Smooth muscle cell (in vitro differentiated cells): ENCODE measurements around the gene CCNL2. TPM values are rescaled to one million over a fixed set of nuclear protein-coding genes. Genes with fewer than 3 reads are reported as not detected.

Source experiments
- DNase-seq: peaks from one replicate; lab custom pipeline; 2025; ENCODE audit not compliant: unreplicated experiment; lab: John Stamatoyannopoulos, UW
- H2AFZ ChIP-seq: fragments of 200-600 bp; sonication (generic); 2 replicates; pipeline ENCODE4 v1.6.0; 2016; ENCODE audit warnings: antibody characterized with exemption, low read depth, mild to moderate bottlenecking
- H3F3A ChIP-seq: fragments of 200-600 bp; sonication (generic); 2 replicates; pipeline ENCODE4 v1.6.0; 2017; ENCODE audit warnings: antibody characterized with exemption, low read depth
- H3K27ac ChIP-seq: fragments of 200-600 bp; sonication (generic); 2 replicates; pipeline ENCODE4 v1.5.1; 2016; ENCODE audit warnings: low read depth, mild to moderate bottlenecking
- H3K27me3 ChIP-seq: fragments of 200-600 bp; sonication (generic); 2 replicates; pipeline ENCODE4 v1.6.1; 2016; ENCODE audit warnings: low read depth, mild to moderate bottlenecking
- H3K36me3 ChIP-seq: fragments of 200-600 bp; sonication (generic); 2 replicates; pipeline ENCODE4 v1.5.1; 2016; ENCODE audit warnings: low read depth
- H3K4me1 ChIP-seq: fragments of 200-600 bp; sonication (generic); 2 replicates; pipeline ENCODE4 v1.5.1; 2016; ENCODE audit warnings: low read depth
- H3K4me2 ChIP-seq: fragments of 200-600 bp; sonication (generic); 2 replicates; pipeline ENCODE4 v1.6.0; 2016; ENCODE audit warnings: mild to moderate bottlenecking
- H3K4me3 ChIP-seq: fragments of 200-600 bp; sonication (generic); 2 replicates; pipeline ENCODE4 v1.5.1; 2016; ENCODE audit warnings: mild to moderate bottlenecking
- H3K79me2 ChIP-seq: fragments of 200-600 bp; sonication (generic); 2 replicates; pipeline ENCODE4 v1.6.0; 2016; ENCODE audit warnings: low read depth, mild to moderate bottlenecking
- H3K9ac ChIP-seq: fragments of 200-600 bp; sonication (generic); 2 replicates; pipeline ENCODE4 v1.6.0; 2016; ENCODE audit warnings: low read depth
- H3K9me3 ChIP-seq: fragments of 200-600 bp; sonication (generic); replicated peaks from 2 replicates; pipeline ENCODE4 v1.5.1; 2016; ENCODE audit warnings: low read depth
- H4K20me1 ChIP-seq: fragments of 200-600 bp; sonication (generic); 2 replicates; pipeline ENCODE4 v1.6.0; 2016; ENCODE audit warnings: low read depth
- CTCF ChIP-seq: fragments of 200-600 bp; sonication (generic); IDR thresholded peaks from 2 replicates; pipeline ENCODE4 v1.5.1; 2017; ENCODE audit warnings: borderline replicate concordance, mild to moderate bottlenecking, antibody characterized with exemption; ENCODE audit not compliant: insufficient read depth, poor library complexity, severe bottlenecking
- WGBS: methylation state at CpG from one replicate; pipeline ENCODE4 v1.1.7; 2016; ENCODE audit warnings: low lambda C conversion rate; 5-methylcytosine and 5-hydroxymethylcytosine counted together
- polyA plus RNA-seq: library from polyadenylated mRNA; unstranded; fragments of >200 nt; fragmentation: Nextera tagmentation; extraction: Ambion mirVana; gene quantifications from 2 replicates; pipeline ENCODE4 v1.2.1, GENCODE V29; 2016
- total RNA-seq: library from RNA; depleted of rRNA; stranded (reverse); fragments of >200 nt; gene quantifications from 2 replicates; pipeline ENCODE4 v1.2.3, GENCODE V29; 2014

CCNL2 gene
- total and polyA plus RNA-seq, 2 experiments from 2014 or later: 144 to 180 TPM

GRCh38 chr1:1434131-1434823 is 35.1 kb upstream of the CCNL2 start:
- H3K9me3 ChIP-seq: no peaks in the 10 kb centered on the region
- peaks cover 26% of the 10 kb centered on the region for H4K20me1 ChIP-seq
- H3K27me3 ChIP-seq: no peaks in the 10 kb centered on the region
- no peak overlapping the region for H3K4me3 ChIP-seq
- H3F3A ChIP-seq: peaks cover 28% of the 10 kb centered on the region
- no peak for DNase-seq
- no peak overlapping the region for H2AFZ ChIP-seq
- peak overlapping the region; percentile 97 for H3K4me2 ChIP-seq
- H3K79me2 ChIP-seq: peaks cover 16% of the 10 kb centered on the region
- peaks cover 60% of the 10 kb centered on the region for H3K4me1 ChIP-seq
- no peaks in the 10 kb centered on the region for H3K36me3 ChIP-seq
- WGBS: 39% methylated on average over 29 of the region's 32 CpGs
- peak overlapping the region; percentile 62 for H3K9ac ChIP-seq
- peak overlapping the region; percentile 89 for H3K27ac ChIP-seq
- peak; percentile 3 for TF ChIP-seq CTCF

- Histone ChIP-seq H3K4me1 (peaks cover 60% of the 10 kb centered on the region), H3F3A (peaks cover 32% of the 10 kb centered on the region), H4K20me1 (peaks cover 26% of the 10 kb centered on the region), H3K4me3 (no peak overlapping the region), H3K27me3 (no peaks in the 10 kb centered on the region), H3K27ac (peak overlapping the region; percentile 89), H3K79me2 (peaks cover 16% of the 10 kb centered on the region), H2AFZ (no peak overlapping the region), H3K9me3 (no peaks in the 10 kb centered on the region), H3K36me3 (no peaks in the 10 kb centered on the region), H3K4me2 (peak overlapping the region; percentile 97), H3K9ac (peak overlapping the region; percentile 62)
- no peak for TF ChIP-seq CTCF
- no peak for DNase-seq
- 13% methylated on average over 12 of the region's 12 CpGs for WGBS
Observed at GRCh38 chr1:1433804-1434130, 34.6 kb upstream of the CCNL2 start.

- H3K4me2 ChIP-seq: peak overlapping the region; percentile 97
Observed at GRCh38 chr1:1432951-1433803, 34.0 kb upstream of the CCNL2 start.

More at GRCh38 chr1:1432951-1433803, 34.0 kb upstream of the CCNL2 start:
- no peak overlapping the region for H2AFZ ChIP-seq
- H3K27me3 ChIP-seq: no peaks in the 10 kb centered on the region
- no peak overlapping the region for H3K4me3 ChIP-seq
- no peaks in the 10 kb centered on the region for H3K9me3 ChIP-seq
- no peaks in the 10 kb centered on the region for H3K36me3 ChIP-seq
- H3K79me2 ChIP-seq: peaks cover 16% of the 10 kb centered on the region
- H3K27ac ChIP-seq: peak overlapping the region; percentile 89
- peaks cover 60% of the 10 kb centered on the region for H3K4me1 ChIP-seq
- TF ChIP-seq CTCF: no peak
- DNase-seq: no peak
- peak overlapping the region; percentile 53 for H3K9ac ChIP-seq
- H4K20me1 ChIP-seq: peaks cover 21% of the 10 kb centered on the region
- WGBS: 47% methylated on average over 28 of the region's 34 CpGs
- H3F3A ChIP-seq: peaks cover 32% of the 10 kb centered on the region
